ENCODE results near the gene ZNF219. TPM values are rescaled to one million over a fixed set of nuclear protein-coding genes. Genes with fewer than 3 reads are reported as not detected.

The ZNF219 gene
- total and polyA plus RNA-seq, 2 of the 13 experiments (the other 11 are each of a cell fraction or from before 2014, with no cell fraction given) = 34.5 to 36.6 TPM

- TF ChIP-seq STAT6 (CRISPR knock-in tag; IDR thresholded peaks at IDR 0.05; ENCODE audit: borderline replicate concordance) (no peak), RXRB (CRISPR knock-in tag; IDR thresholded peaks at IDR 0.05; ENCODE audit: borderline replicate concordance) (peak; percentile 6; the same call in 1 of the 2 replicates), ZBTB26 (CRISPR knock-in tag; IDR thresholded peaks at IDR 0.05; ENCODE audit: borderline replicate concordance) (peak; percentile 12; the same call in 1 of the 2 replicates), HOMEZ (CRISPR knock-in tag; IDR thresholded peaks at IDR 0.05; ENCODE audit: low read depth) (no peak; the same call in 1 of the 2 replicates), HOXA9 (CRISPR knock-in tag; IDR thresholded peaks at IDR 0.05; ENCODE audit: borderline replicate concordance) (no peak), HIVEP1 (CRISPR knock-in tag; IDR thresholded peaks at IDR 0.05) (no peak), MTF1 (CRISPR knock-in tag; IDR thresholded peaks at IDR 0.05) (no peak), ZSCAN31 (CRISPR knock-in tag; IDR thresholded peaks at IDR 0.05; ENCODE audit: low read depth) (no peak), ARID2 (CRISPR knock-in tag; IDR thresholded peaks at IDR 0.05; ENCODE audit: borderline replicate concordance) (no peak; the same call in 1 of the 2 replicates), SNAI1 (CRISPR knock-in tag; IDR thresholded peaks at IDR 0.05; ENCODE audit: borderline replicate concordance) (0 out of 2 replicates have a peak, but pooled peaks have one; percentile 59), PLSCR1 (CRISPR knock-in tag; IDR thresholded peaks at IDR 0.05; ENCODE audit: borderline replicate concordance) (no peak; the same call in 1 of the 2 replicates), ZNF773 (CRISPR knock-in tag; IDR thresholded peaks at IDR 0.05; ENCODE audit: borderline replicate concordance) (no peak), SNAPC5 (CRISPR knock-in tag; IDR thresholded peaks at IDR 0.05; ENCODE audit: borderline replicate concordance) (0 out of 2 replicates have a peak, but pooled peaks have one; percentile 73), U2AF2 (IDR thresholded peaks at IDR 0.05; ENCODE audit: low read depth, low read length) (no peak), ZFP62 (CRISPR knock-in tag; IDR thresholded peaks at IDR 0.05) (no peak), MAFF (IDR thresholded peaks at IDR 0.05; ENCODE audit: low read depth, low read length) (0 out of 2 replicates have a peak, but pooled peaks have one; percentile 2), ZNF713 (CRISPR knock-in tag; IDR thresholded peaks at IDR 0.05) (no peak), USF2 (IDR thresholded peaks at IDR 0.05; ENCODE audit: low read depth, low read length) (no peak), USF2 (CRISPR knock-in tag; IDR thresholded peaks at IDR 0.05; ENCODE audit: borderline replicate concordance) (no peak; the same call in 1 of the 2 replicates), SP5 (CRISPR knock-in tag; IDR thresholded peaks at IDR 0.05; ENCODE audit: borderline replicate concordance, low read depth) (no peak), MLLT10 (CRISPR knock-in tag; IDR thresholded peaks at IDR 0.05) (no peak)
These were observed 6.1 kb upstream of the ZNF219 start (continued) for GRCh38 chr14:21104448-21105060.

Data from HepG2 (cell line).